ENCODE data around the gene SHB. TPM values are rescaled to one million over a fixed set of nuclear protein-coding genes. Genes with fewer than 3 reads are reported as not detected.

The SHB gene
- total RNA-seq, 4 donors from 2014 or later = 9.7 to 17.5 (median 14.2) TPM

GRCh38 chr9:38004809-38005560 lies 64.0 kb downstream of the SHB start:
- no peak overlapping the region for H3K27ac ChIP-seq
- ATAC-seq = no peak

GRCh38 chr9:38003946-38004808 lies 64.8 kb downstream of the SHB start:
- Histone ChIP-seq H3K27me3 (no peaks in the 10 kb centered on the region), H3K27ac (no peak overlapping the region), H3K9me3 (no peaks in the 10 kb centered on the region), H3K4me1 (peaks cover 0 to 54% (median 8%) of the 10 kb centered on the region in 3 donors), H3K4me3 (no peak overlapping the region), H3K36me3 (no peaks in the 10 kb centered on the region)
- TF ChIP-seq EP300 (IDR thresholded peaks at IDR 0.05) (no peak), CTCF (IDR thresholded peaks at IDR 0.05) (no peak), POLR2AphosphoS5 (IDR thresholded peaks at IDR 0.05) (no peak), POLR2A (IDR thresholded peaks at IDR 0.05) (no peak)
- ATAC-seq = no peak
- 88 to 95% methylated on average over 7 to 11 of the region's 17 CpGs for WGBS, 2 donors (ENCODE audit: low coverage in 1 of 2)

More at GRCh38 chr9:38004809-38005560, 64.0 kb downstream of the SHB start:
- H3K36me3 ChIP-seq = no peaks in the 10 kb centered on the region
- H3K27me3 ChIP-seq = no peaks in the 10 kb centered on the region
- no peaks in the 10 kb centered on the region for H3K9me3 ChIP-seq
- H3K4me3 ChIP-seq = no peak overlapping the region
- 91% methylated on average over 12 of the region's 12 CpGs; no CpG with 5 or more reads in 1 of the 2 donors for WGBS, 2 donors (ENCODE audit: low coverage in 1 of 2)
- peaks cover 0 to 55% (median 5%) of the 10 kb centered on the region in 3 donors for H3K4me1 ChIP-seq
- TF ChIP-seq EP300 (IDR thresholded peaks at IDR 0.05) (no peak), POLR2AphosphoS5 (IDR thresholded peaks at IDR 0.05) (no peak), POLR2A (IDR thresholded peaks at IDR 0.05) (no peak), CTCF (IDR thresholded peaks at IDR 0.05) (no peak)

- TF ChIP-seq POLR2AphosphoS5 (IDR thresholded peaks at IDR 0.05) (no peak), CTCF (IDR thresholded peaks at IDR 0.05) (no peak), EP300 (IDR thresholded peaks at IDR 0.05) (no peak), POLR2A (IDR thresholded peaks at IDR 0.05) (no peak)
- H3K27me3 ChIP-seq = no peaks in the 10 kb centered on the region
- no peak overlapping the region for H3K27ac ChIP-seq
- no peak for ATAC-seq
- WGBS, 2 donors (ENCODE audit: low coverage in 1 of 2) = 92% methylated on average over 2 of the region's 8 CpGs; no CpG with 5 or more reads in 1 of the 2 donors
- H3K4me1 ChIP-seq = peaks cover 0 to 54% (median 8%) of the 10 kb centered on the region in 3 donors
- H3K36me3 ChIP-seq = no peaks in the 10 kb centered on the region
- H3K9me3 ChIP-seq = no peaks in the 10 kb centered on the region
- no peak overlapping the region for H3K4me3 ChIP-seq
Observed at GRCh38 chr9:38003230-38003629, 65.8 kb downstream of the SHB start.

GRCh38 chr9:38001430-38001829 lies 67.6 kb downstream of the SHB start:
- H3K4me1 ChIP-seq = peaks cover 0 to 54% (median 11%) of the 10 kb centered on the region in 3 donors
- no peak for TF ChIP-seq POLR2A (IDR thresholded peaks at IDR 0.05)
- TF ChIP-seq CTCF (IDR thresholded peaks at IDR 0.05) = no peak
- TF ChIP-seq POLR2AphosphoS5 (IDR thresholded peaks at IDR 0.05) = no peak
- TF ChIP-seq EP300 (IDR thresholded peaks at IDR 0.05) = no peak
- no peaks in the 10 kb centered on the region for H3K36me3 ChIP-seq
- H3K27me3 ChIP-seq = no peaks in the 10 kb centered on the region
- no peak overlapping the region for H3K27ac ChIP-seq
- WGBS, 2 donors (ENCODE audit: low coverage in 1 of 2) = 86 to 100% methylated on average over 1 to 7 of the region's 7 CpGs
- no peak overlapping the region for H3K4me3 ChIP-seq
- no peak for ATAC-seq
- H3K9me3 ChIP-seq = no peaks in the 10 kb centered on the region
